A549 (cell line): Measurements from ENCODE around the gene FBXO5. TPM values are rescaled to one million over a fixed set of nuclear protein-coding genes. Genes with fewer than 3 reads are reported as not detected.

Experiments
- ATOH8 ChIP-seq: fragments of 250-450 bp; sonication (Bioruptor Pico); IDR thresholded peaks from 2 replicates; pipeline ENCODE4 v1.5.0; 2020; ENCODE audit warnings: low read depth, mild to moderate bottlenecking, moderate library complexity
- GATA3 ChIP-seq: IDR thresholded peaks from 2 replicates; pipeline ENCODE4 v1.6.1; 2012; ENCODE audit warnings: borderline replicate concordance
- HDAC2 ChIP-seq: fragments of 200-600 bp; sonication (generic); IDR thresholded peaks from 2 replicates; pipeline ENCODE4 v1.6.1; 2016
- HES2 ChIP-seq: fragments of >200 bp; sonication (Bioruptor Twin); formaldehyde crosslinking; IDR thresholded peaks from 2 replicates; pipeline ENCODE4 v1.6.1; 2016
- HOXB5 ChIP-seq: fragments of 250-450 bp; sonication (Bioruptor Pico); IDR thresholded peaks from 2 replicates; pipeline ENCODE4 v1.5.0; 2020; ENCODE audit warnings: mild to moderate bottlenecking, moderate library complexity
- RARB ChIP-seq: fragments of 250-450 bp; sonication (Bioruptor Pico); IDR thresholded peaks from 2 replicates; pipeline ENCODE4 v1.8.0; 2021; ENCODE audit warnings: mild to moderate bottlenecking, moderate library complexity
- REST ChIP-seq: fragments of 200-600 bp; sonication (generic); IDR thresholded peaks from 2 replicates; pipeline ENCODE4 v1.6.1; 2016; ENCODE audit warnings: antibody characterized with exemption, mild to moderate bottlenecking, moderate library complexity
- RFX5 ChIP-seq: fragments of 450-650 bp; IDR thresholded peaks from 2 replicates; pipeline ENCODE4 v1.7.1; 2014; ENCODE audit warnings: antibody characterized with exemption, mild to moderate bottlenecking, moderate library complexity
- ZFP36 ChIP-seq: fragments of 450-650 bp; IDR thresholded peaks from 2 replicates; pipeline ENCODE4 v1.6.1; 2014; ENCODE audit warnings: borderline replicate concordance; ENCODE audit not compliant: partially characterized antibody
- ZNF302 ChIP-seq: fragments of 250-450 bp; sonication (Bioruptor Pico); IDR thresholded peaks from 2 replicates; pipeline ENCODE4 v1.9.0; 2021; ENCODE audit warnings: inconsistent platforms, mild to moderate bottlenecking, moderate library complexity
- polyA plus RNA-seq, 4 experiments: library from polyadenylated mRNA; depleted of rRNA in 3 of 4; stranded (reverse); fragments of >200 nt; fragmentation: RNase III in 1 of 4; extraction: RNeasy Plus Mini Kit Qiagen cat#74134 plus additional on column Dnase treatment in 1 of 4; gene quantifications; 2 replicates in 3 of 4; 3 replicates in 1 of 4; pipeline ENCODE4 v1.2.3, GENCODE V29; 2011 to 2017
- small RNA-seq, 6 experiments: library from RNA; depleted of rRNA; stranded (forward); fragments of <200 nt; gene quantifications; one replicate each; pipeline ENCODE3, GENCODE V24; 2012

FBXO5 gene
- polyA plus RNA-seq, 2 of the 4 experiments (the other 2 are of a cell fraction) = 14.3 to 29.2 TPM

- TF ChIP-seq HES2 = no peak
- TF ChIP-seq ATOH8 (CRISPR knock-in tag) = no peak
- no peak for TF ChIP-seq ZFP36
- TF ChIP-seq HDAC2 = no peak
- TF ChIP-seq HOXB5 (CRISPR knock-in tag) = no peak
- no peak for TF ChIP-seq GATA3
- TF ChIP-seq REST = no peak
- TF ChIP-seq RARB (CRISPR knock-in tag) = no peak
- no peak for TF ChIP-seq ZNF302
- no peak for TF ChIP-seq RFX5
Measured at GRCh38 chr6:152922706-152923105, 60.1 kb downstream of the FBXO5 start (continued).

Small RNA genes within 50 kb of the gene (small RNA-seq; reads per million reads assigned to genes)
- 0 to 4.7 (median 0) reads per million in 6 experiments for gene AL080276.1

Other genes with a start within 250 kb of the FBXO5 start
- 0.31 and 0.60 TPM in 2 replicates for gene VIP, start 232.2 kb downstream of the FBXO5 start, polyA plus RNA-seq (2011; rRNA removed)
- not detected in 3 replicates for gene VIP, start 232.2 kb downstream of the FBXO5 start, polyA plus RNA-seq (2017; fragmentation: RNase III; extraction: RNeasy Plus Mini Kit Qiagen cat#74134 plus additional on column Dnase treatment)
- 17.0 and 22.6 TPM in 2 replicates for gene MTRF1L, start 19.7 kb upstream of the FBXO5 start, polyA plus RNA-seq (2011; rRNA removed)
- 14.3 to 15.0 TPM (median 15.0 TPM) in 3 replicates for gene MTRF1L, start 19.7 kb upstream of the FBXO5 start, polyA plus RNA-seq (2017; fragmentation: RNase III; extraction: RNeasy Plus Mini Kit Qiagen cat#74134 plus additional on column Dnase treatment)
- 9.5 and 9.8 TPM in 2 replicates for gene RGS17, start 148.2 kb upstream of the FBXO5 start, polyA plus RNA-seq (2011; rRNA removed)
- 2.5 to 3.2 TPM (median 2.5 TPM) in 3 replicates for gene RGS17, start 148.2 kb upstream of the FBXO5 start, polyA plus RNA-seq (2017; fragmentation: RNase III; extraction: RNeasy Plus Mini Kit Qiagen cat#74134 plus additional on column Dnase treatment)